A549 (cell line): ENCODE data around the gene FXYD2. TPM values are rescaled to one million over a fixed set of nuclear protein-coding genes. Genes with fewer than 3 reads are reported as not detected.

Experiments
- ATAC-seq, 2 experiments: fragments of 200-7000 bp in 1 of 2; fragments of >200 bp in 1 of 2; cut with Nextera tagmentation in 1 of 2; cut with Tn5 transposase in 1 of 2; 3 replicates each; pipeline versions ENCODE4 v1.8.0 to v1.9.1; 2018 to 2020; ENCODE audit warnings: mild to moderate bottlenecking in 1 of 2, moderate library complexity in 1 of 2
- CTCF ChIA-PET: fragments of 300-600 bp; sonication (Branson Sonifier 250); formaldehyde crosslinking; extraction: SDS; loops from one replicate; lab custom pipeline; 2021; ENCODE audit warnings: antibody characterized with exemption, inconsistent platforms; lab: Yijun Ruan, JAX
- POLR2A ChIA-PET: fragments of 350-600 bp; formaldehyde crosslinking; extraction: SDS; loops from one replicate; lab custom pipeline; 2021; ENCODE audit warnings: antibody characterized with exemption, inconsistent platforms; lab: Yijun Ruan, JAX
- DNase-seq, 2 experiments: peaks; one replicate each; pipeline versions ENCODE4 v3.0.0 to v3.0.0-alpha.2; 2011 to 2016; ENCODE audit warnings: low read depth in 1 of 2, low spot score in 1 of 2
- FAIRE-seq: peaks from 2 replicates; lab custom pipeline; 2011; peaks lifted over from hg19 to GRCh38; lab: Jason Lieb, UNC
- H3K27ac ChIP-seq, 2 experiments: fragments of >200 bp; sonication (Bioruptor Twin); formaldehyde crosslinking; 3 replicates each; pipeline ENCODE4 v1.5.1; 2016 to 2017
- H3K4me1 ChIP-seq: fragments of >200 bp; sonication (Bioruptor Twin); formaldehyde crosslinking; 3 replicates; pipeline ENCODE4 v1.6.1; 2016
- H3K4me2 ChIP-seq: fragments of >200 bp; sonication (Bioruptor Twin); formaldehyde crosslinking; 3 replicates; pipeline ENCODE4 v1.6.1; 2016
- H3K4me3 ChIP-seq: fragments of >200 bp; sonication (Bioruptor Twin); formaldehyde crosslinking; 3 replicates; pipeline ENCODE4 v1.5.1; 2016
- H3K9me3 ChIP-seq: fragments of >200 bp; sonication (Bioruptor Twin); formaldehyde crosslinking; 3 replicates; pipeline ENCODE4 v1.6.1; 2016
- CBX2 ChIP-seq: fragments of 200-600 bp; sonication (generic); IDR thresholded peaks from 2 replicates; pipeline ENCODE4 v1.6.1; 2016; ENCODE audit warnings: low read depth, mild to moderate bottlenecking, borderline replicate concordance
- CBX8 ChIP-seq: fragments of 200-600 bp; sonication (generic); IDR thresholded peaks from 2 replicates; pipeline ENCODE4 v1.6.1; 2016
- ESRRA ChIP-seq: fragments of 150-350 bp; IDR thresholded peaks from 2 replicates; pipeline ENCODE4 v1.6.1; 2014; ENCODE audit warnings: mild to moderate bottlenecking, low read length, borderline replicate concordance
- HEYL ChIP-seq: fragments of 250-450 bp; sonication (Bioruptor Pico); IDR thresholded peaks from 2 replicates; pipeline ENCODE4 v1.8.0; 2021; ENCODE audit warnings: mild to moderate bottlenecking, moderate library complexity
- HOXB13 ChIP-seq: fragments of 250-450 bp; sonication (Bioruptor Pico); IDR thresholded peaks from 2 replicates; pipeline ENCODE4 v1.5.0; 2020; ENCODE audit warnings: low read depth, mild to moderate bottlenecking, moderate library complexity
- HOXB5 ChIP-seq: fragments of 250-450 bp; sonication (Bioruptor Pico); IDR thresholded peaks from 2 replicates; pipeline ENCODE4 v1.5.0; 2020; ENCODE audit warnings: mild to moderate bottlenecking, moderate library complexity
- JUN ChIP-seq, 2 experiments: fragments of >200 bp; sonication (Bioruptor Twin); formaldehyde crosslinking; IDR thresholded peaks; 2 replicates in 1 of 2; 3 replicates in 1 of 2; pipeline ENCODE4 v1.6.1; 2016 to 2017
- MAFK ChIP-seq: fragments of 450-650 bp; IDR thresholded peaks from 2 replicates; pipeline ENCODE4 v1.6.1; 2014; ENCODE audit not compliant: partially characterized antibody
- NPAS2 ChIP-seq: fragments of 250-450 bp; sonication (Bioruptor Pico); IDR thresholded peaks from 2 replicates; pipeline ENCODE4 v1.8.0; 2022; ENCODE audit warnings: mild to moderate bottlenecking, moderate library complexity, borderline replicate concordance
- NR3C1 ChIP-seq: fragments of >200 bp; sonication (Bioruptor Twin); formaldehyde crosslinking; IDR thresholded peaks from 3 replicates; pipeline ENCODE4 v1.6.1; 2017
- RAD21 ChIP-seq, 2 experiments: fragments of >200 bp in 1 of 2; sonication (Bioruptor Twin) in 1 of 2; formaldehyde crosslinking in 1 of 2; IDR thresholded peaks in 1 of 2; conservative IDR thresholded peaks in 1 of 2; 2 replicates in 1 of 2; 3 replicates in 1 of 2; pipeline ENCODE4 v1.6.1; 2012 to 2018; ENCODE audit warnings: inconsistent platforms in 1 of 2
- RARB ChIP-seq: fragments of 250-450 bp; sonication (Bioruptor Pico); IDR thresholded peaks from 2 replicates; pipeline ENCODE4 v1.8.0; 2021; ENCODE audit warnings: mild to moderate bottlenecking, moderate library complexity
- RFX5 ChIP-seq: fragments of 450-650 bp; IDR thresholded peaks from 2 replicates; pipeline ENCODE4 v1.7.1; 2014; ENCODE audit warnings: antibody characterized with exemption, mild to moderate bottlenecking, moderate library complexity
- RNF2 ChIP-seq: fragments of 200-600 bp; sonication (generic); IDR thresholded peaks from 2 replicates; pipeline ENCODE4 v1.6.1; 2016; ENCODE audit warnings: low read depth, mild to moderate bottlenecking, antibody characterized with exemption, moderate library complexity, borderline replicate concordance
- SMC3 ChIP-seq: fragments of >200 bp; sonication (Bioruptor Twin); formaldehyde crosslinking; IDR thresholded peaks from 3 replicates; pipeline ENCODE4 v1.6.1; 2018; ENCODE audit warnings: inconsistent platforms
- SREBF2 ChIP-seq: fragments of 450-650 bp; IDR thresholded peaks from 2 replicates; pipeline ENCODE4 v1.6.1; 2014; ENCODE audit warnings: mild to moderate bottlenecking, moderate library complexity
- TFCP2L1 ChIP-seq: fragments of 250-450 bp; sonication (Bioruptor Pico); IDR thresholded peaks from 2 replicates; pipeline ENCODE4 v1.5.0; 2021; ENCODE audit warnings: mild to moderate bottlenecking
- TP53 ChIP-seq: fragments of 250-450 bp; sonication (Bioruptor Pico); IDR thresholded peaks from 2 replicates; pipeline ENCODE4 v1.5.0; 2021; ENCODE audit warnings: mild to moderate bottlenecking, moderate library complexity
- ZC3H11A ChIP-seq: fragments of 450-650 bp; IDR thresholded peaks from 2 replicates; pipeline ENCODE4 v1.6.1; 2014; ENCODE audit warnings: antibody characterized with exemption, mild to moderate bottlenecking
- WGBS: methylation state at CpG from one replicate; pipeline ENCODE4 v1.1.6; 2017; ENCODE audit errors: missing lambda C conversion rate; 5-methylcytosine and 5-hydroxymethylcytosine counted together
- polyA plus RNA-seq, 4 experiments: library from polyadenylated mRNA; depleted of rRNA in 3 of 4; stranded (reverse); fragments of >200 nt; fragmentation: RNase III in 1 of 4; extraction: RNeasy Plus Mini Kit Qiagen cat#74134 plus additional on column Dnase treatment in 1 of 4; gene quantifications; 2 replicates in 3 of 4; 3 replicates in 1 of 4; pipeline ENCODE4 v1.2.3, GENCODE V29; 2011 to 2017
- TF ChIP-seq, protein P1 (sequence below): fragments of 450-650 bp; IDR thresholded peaks from 2 replicates; pipeline ENCODE4 v1.6.1; 2014; ENCODE audit warnings: antibody characterized with exemption
- TF ChIP-seq, protein P2 (sequence below): IDR thresholded peaks from 2 replicates; pipeline ENCODE4 v1.6.1; 2012
- TF ChIP-seq, protein P3 (sequence below): fragments of >200 bp; sonication (Bioruptor Twin); formaldehyde crosslinking; IDR thresholded peaks from 3 replicates; pipeline ENCODE4 v1.5.1; 2016
- TF ChIP-seq, protein P4 (sequence below): IDR thresholded peaks from 2 replicates; pipeline ENCODE4 v1.6.1; 2012; ENCODE audit warnings: low read depth, borderline replicate concordance
- TF ChIP-seq, protein P5 (sequence below): fragments of >200 bp; sonication (Bioruptor Twin); formaldehyde crosslinking; IDR thresholded peaks from 2 replicates; pipeline ENCODE4 v1.6.1; 2016
- TF ChIP-seq, protein P6 (sequence below): fragments of >200 bp; sonication (Bioruptor Twin); formaldehyde crosslinking; IDR thresholded peaks from 3 replicates; pipeline ENCODE4 v1.6.1; 2016

Gene FXYD2
- polyA plus RNA-seq, 2 of the 4 experiments (the other 2 are of a cell fraction): 25.9 to 55.6 TPM

DNA sequence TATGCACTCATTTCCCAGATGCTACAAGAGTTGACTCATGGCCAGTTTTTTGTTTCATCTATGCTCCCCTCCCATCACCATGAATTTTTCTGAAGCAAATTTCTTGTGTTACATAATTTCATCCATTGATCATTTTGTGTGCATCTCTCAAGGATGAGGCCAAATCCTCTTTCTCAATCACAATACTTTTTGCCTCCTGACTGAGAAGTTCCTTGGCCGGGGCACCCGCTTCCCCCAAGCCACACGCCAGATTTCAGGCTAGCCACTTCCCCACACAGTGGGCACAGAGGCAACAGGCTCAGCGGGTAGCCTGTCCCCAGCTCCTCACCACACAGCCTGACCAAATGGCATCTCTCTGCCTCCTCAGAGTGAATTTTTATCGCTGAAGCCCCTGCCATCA is 17.7 kb downstream of the FXYD2 start:
- TF ChIP-seq, protein P1, sequence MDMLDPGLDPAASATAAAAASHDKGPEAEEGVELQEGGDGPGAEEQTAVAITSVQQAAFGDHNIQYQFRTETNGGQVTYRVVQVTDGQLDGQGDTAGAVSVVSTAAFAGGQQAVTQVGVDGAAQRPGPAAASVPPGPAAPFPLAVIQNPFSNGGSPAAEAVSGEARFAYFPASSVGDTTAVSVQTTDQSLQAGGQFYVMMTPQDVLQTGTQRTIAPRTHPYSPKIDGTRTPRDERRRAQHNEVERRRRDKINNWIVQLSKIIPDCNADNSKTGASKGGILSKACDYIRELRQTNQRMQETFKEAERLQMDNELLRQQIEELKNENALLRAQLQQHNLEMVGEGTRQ: no peak
- TF ChIP-seq SREBF2 (no peak), ZC3H11A (no peak), NR3C1 (no peak), RARB (no peak), RFX5 (no peak), NPAS2 (CRISPR knock-in tag) (no peak), HEYL (CRISPR knock-in tag) (no peak)
- TF ChIP-seq, protein P2, sequence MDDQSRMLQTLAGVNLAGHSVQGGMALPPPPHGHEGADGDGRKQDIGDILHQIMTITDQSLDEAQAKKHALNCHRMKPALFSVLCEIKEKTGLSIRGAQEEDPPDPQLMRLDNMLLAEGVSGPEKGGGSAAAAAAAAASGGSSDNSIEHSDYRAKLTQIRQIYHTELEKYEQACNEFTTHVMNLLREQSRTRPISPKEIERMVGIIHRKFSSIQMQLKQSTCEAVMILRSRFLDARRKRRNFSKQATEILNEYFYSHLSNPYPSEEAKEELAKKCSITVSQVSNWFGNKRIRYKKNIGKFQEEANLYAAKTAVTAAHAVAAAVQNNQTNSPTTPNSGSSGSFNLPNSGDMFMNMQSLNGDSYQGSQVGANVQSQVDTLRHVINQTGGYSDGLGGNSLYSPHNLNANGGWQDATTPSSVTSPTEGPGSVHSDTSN: no peak
- TF ChIP-seq, protein P3, sequence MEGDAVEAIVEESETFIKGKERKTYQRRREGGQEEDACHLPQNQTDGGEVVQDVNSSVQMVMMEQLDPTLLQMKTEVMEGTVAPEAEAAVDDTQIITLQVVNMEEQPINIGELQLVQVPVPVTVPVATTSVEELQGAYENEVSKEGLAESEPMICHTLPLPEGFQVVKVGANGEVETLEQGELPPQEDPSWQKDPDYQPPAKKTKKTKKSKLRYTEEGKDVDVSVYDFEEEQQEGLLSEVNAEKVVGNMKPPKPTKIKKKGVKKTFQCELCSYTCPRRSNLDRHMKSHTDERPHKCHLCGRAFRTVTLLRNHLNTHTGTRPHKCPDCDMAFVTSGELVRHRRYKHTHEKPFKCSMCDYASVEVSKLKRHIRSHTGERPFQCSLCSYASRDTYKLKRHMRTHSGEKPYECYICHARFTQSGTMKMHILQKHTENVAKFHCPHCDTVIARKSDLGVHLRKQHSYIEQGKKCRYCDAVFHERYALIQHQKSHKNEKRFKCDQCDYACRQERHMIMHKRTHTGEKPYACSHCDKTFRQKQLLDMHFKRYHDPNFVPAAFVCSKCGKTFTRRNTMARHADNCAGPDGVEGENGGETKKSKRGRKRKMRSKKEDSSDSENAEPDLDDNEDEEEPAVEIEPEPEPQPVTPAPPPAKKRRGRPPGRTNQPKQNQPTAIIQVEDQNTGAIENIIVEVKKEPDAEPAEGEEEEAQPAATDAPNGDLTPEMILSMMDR: no peak
- TF ChIP-seq, protein P4, sequence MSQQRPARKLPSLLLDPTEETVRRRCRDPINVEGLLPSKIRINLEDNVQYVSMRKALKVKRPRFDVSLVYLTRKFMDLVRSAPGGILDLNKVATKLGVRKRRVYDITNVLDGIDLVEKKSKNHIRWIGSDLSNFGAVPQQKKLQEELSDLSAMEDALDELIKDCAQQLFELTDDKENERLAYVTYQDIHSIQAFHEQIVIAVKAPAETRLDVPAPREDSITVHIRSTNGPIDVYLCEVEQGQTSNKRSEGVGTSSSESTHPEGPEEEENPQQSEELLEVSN: no peak
- Histone ChIP-seq H3K4me1 (peaks cover 13% of the 10 kb centered on the region; the same call in 2 of the 3 replicates), H3K27ac (no peak overlapping the region), H3K4me3 (no peak overlapping the region), H3K4me2 (no peak overlapping the region), H3K9me3 (no peaks in the 10 kb centered on the region)
- DNase-seq (no peak), ATAC-seq (no peak), FAIRE-seq (no peak)
- CTCF ChIA-PET: interaction anchor here (0.8 to 12.8 kb wide), 24 partner anchors 7 to 417 kb away, joined by 3 to 158 read pairs (median 4); partner anchors contain the start of gene FXYD6
- POLR2A ChIA-PET: no interaction called here
- 92% methylated on average over 5 of the region's 5 CpGs for WGBS

DNA sequence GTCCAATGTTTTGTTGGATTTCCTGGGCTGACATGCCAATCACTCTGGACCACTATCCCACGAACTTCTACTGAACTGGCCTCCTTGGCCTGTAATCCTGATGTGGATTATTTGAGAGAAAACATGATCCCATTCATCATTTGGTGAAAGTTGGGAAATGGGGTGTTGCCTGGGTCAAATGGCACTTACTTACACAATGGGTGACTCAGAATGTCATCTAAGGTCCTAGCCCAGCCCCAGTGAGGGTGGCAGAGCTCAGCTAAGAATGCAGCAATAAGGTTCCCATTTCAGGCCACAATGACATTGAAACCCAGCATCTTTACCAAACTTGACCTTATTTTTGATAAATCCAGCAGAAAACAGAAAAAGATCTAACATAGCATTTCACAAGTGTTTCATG is 19.5 kb downstream of the FXYD2 start:
- CTCF ChIA-PET: interaction anchor here (2.7 to 12.8 kb wide), 3 partner anchors 14 to 379 kb away, joined by 17 to 158 read pairs (median 82); no protein-coding TSS in a partner anchor
- 0% methylated on average over 1 of the region's 1 CpG for WGBS

DNA sequence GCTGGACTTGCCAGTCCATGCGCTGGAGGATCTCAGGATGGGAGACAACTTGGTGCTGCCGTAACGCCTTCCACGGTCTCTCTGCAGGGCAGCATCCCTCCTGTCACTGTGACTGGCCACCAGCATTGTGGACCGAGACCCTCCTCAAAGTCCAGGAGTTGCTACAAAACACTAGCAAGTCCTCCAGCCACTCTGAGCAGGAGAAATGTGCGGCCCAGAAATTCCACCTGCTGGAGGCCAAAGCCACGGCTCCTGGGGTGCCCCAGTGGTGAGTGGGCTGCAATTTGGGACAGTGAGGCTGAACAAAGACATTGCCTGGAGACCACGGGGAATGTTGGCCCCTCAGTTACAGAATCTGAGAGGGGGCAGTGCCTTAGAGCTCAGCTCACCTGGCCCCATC is 20.6 kb downstream of the FXYD2 start:
- FAIRE-seq: no peak
- Histone ChIP-seq H3K4me1 (peaks cover 9% of the 10 kb centered on the region; the same call in 2 of the 3 replicates), H3K4me2 (no peak overlapping the region), H3K4me3 (no peak overlapping the region), H3K27ac (no peak overlapping the region), H3K9me3 (no peaks in the 10 kb centered on the region)
- WGBS: 50% methylated on average over 1 of the region's 8 CpGs
- CTCF ChIA-PET: interaction anchor here (0.7 to 12.8 kb wide), 4 partner anchors 15 to 378 kb away, joined by 3 to 158 read pairs (median 50); no protein-coding TSS in a partner anchor
- no peak for ATAC-seq
- POLR2A ChIA-PET: no interaction called here
- no peak for DNase-seq
- TF ChIP-seq, protein P1: no peak
- no peak for TF ChIP-seq SMC3
- TF ChIP-seq HOXB13 (CRISPR knock-in tag): no peak
- TF ChIP-seq, protein P4: no peak
- no peak for TF ChIP-seq ESRRA
- TF ChIP-seq RAD21 (conservative IDR thresholded peaks at IDR 0.05 in 1 of 2, IDR thresholded peaks at IDR 0.05 in 1 of 2): no peak
- TF ChIP-seq, protein P5, sequence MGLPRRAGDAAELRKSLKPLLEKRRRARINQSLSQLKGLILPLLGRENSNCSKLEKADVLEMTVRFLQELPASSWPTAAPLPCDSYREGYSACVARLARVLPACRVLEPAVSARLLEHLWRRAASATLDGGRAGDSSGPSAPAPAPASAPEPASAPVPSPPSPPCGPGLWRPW: no peak
- TF ChIP-seq TP53 (CRISPR knock-in tag): no peak
- no peak for TF ChIP-seq MAFK
- no peak for TF ChIP-seq CBX8
- TF ChIP-seq TFCP2L1: no peak

More for the DNA sequence above, 19.5 kb downstream of the FXYD2 start:
- ATAC-seq (no peak), FAIRE-seq (no peak), DNase-seq (no peak)
- POLR2A ChIA-PET: no interaction called here
- no peak overlapping the region for H3K4me2 ChIP-seq
- peaks cover 13% of the 10 kb centered on the region; the same call in 2 of the 3 replicates for H3K4me1 ChIP-seq
- no peak overlapping the region for H3K4me3 ChIP-seq
- no peak overlapping the region for H3K27ac ChIP-seq
- TF ChIP-seq, protein P6, sequence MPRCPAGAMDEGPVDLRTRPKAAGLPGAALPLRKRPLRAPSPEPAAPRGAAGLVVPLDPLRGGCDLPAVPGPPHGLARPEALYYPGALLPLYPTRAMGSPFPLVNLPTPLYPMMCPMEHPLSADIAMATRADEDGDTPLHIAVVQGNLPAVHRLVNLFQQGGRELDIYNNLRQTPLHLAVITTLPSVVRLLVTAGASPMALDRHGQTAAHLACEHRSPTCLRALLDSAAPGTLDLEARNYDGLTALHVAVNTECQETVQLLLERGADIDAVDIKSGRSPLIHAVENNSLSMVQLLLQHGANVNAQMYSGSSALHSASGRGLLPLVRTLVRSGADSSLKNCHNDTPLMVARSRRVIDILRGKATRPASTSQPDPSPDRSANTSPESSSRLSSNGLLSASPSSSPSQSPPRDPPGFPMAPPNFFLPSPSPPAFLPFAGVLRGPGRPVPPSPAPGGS: no peak
- TF ChIP-seq RFX5 (no peak), HOXB5 (CRISPR knock-in tag) (no peak), RAD21 (conservative IDR thresholded peaks at IDR 0.05 in 1 of 2, IDR thresholded peaks at IDR 0.05 in 1 of 2) (no peak), CBX2 (no peak), TP53 (CRISPR knock-in tag) (no peak), RNF2 (no peak), JUN (IDR thresholded peaks at IDR 0.05) (no peak)
- H3K9me3 ChIP-seq: no peaks in the 10 kb centered on the region
